ENCODE data around the gene KRTAP10-3.
A peak's percentile ranks its signal among the peaks of the same experiment; 100 is the strongest.

KRTAP10-3 gene

DNA sequence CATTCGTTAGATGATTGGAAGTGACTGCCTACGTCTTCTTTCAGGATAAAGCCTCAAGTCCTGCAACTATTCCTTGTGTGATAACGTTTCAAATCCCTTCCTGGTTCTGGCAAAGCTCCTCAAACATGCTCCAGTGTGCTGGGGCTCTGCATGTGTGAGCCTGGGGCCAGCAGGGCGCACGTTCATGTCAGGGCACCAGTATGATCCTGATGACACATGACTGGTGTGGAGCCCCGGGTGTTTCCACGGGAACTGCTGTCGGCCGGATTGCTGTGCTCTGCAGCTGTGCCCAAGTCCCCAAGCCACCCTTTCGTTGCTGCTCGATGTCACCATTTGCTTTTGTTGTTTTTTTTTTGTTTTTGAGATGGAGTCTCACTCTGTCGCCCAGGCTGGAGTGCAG, 39.9 kb downstream of the KRTAP10-3 start:
- DNase-seq (ENCODE audit: low read depth in 2 of 2): no peak

DNA sequence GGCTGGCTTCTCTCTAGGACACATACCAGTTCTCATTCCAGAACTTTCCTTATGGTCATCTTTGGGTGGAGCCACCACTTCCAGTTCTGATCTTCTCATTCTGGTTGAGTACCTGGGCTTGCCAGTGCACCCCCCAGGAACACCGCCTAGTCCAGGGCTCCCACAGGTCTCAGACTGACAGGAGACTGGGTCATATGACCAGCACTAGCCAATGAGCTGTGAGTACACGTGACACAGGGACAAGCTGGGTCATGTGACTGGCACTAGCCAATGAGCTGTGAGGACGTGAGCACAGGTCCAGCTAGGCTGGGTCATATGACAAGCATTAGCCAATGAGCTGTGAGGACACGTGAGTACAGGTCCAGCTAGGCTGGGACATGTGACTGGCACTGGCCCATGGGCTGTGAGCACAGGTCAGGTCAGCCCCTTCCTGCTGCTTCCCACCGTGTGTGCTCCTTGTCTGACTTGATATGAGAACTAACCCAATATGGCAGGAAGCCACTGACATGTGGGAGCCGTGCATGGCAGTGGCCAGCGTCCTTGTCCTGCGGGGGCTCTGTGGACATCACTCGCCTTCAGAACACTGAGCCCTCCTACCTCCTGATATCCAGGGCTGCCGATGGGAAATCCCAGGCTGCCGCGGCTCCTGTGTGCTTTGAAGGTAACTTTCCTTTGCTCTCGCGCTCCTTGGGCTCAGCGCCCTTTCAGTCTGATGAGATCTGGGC, 41.3 kb downstream of the KRTAP10-3 start:
- DNase-seq (ENCODE audit: low read depth in 2 of 2): no peak

DNA sequence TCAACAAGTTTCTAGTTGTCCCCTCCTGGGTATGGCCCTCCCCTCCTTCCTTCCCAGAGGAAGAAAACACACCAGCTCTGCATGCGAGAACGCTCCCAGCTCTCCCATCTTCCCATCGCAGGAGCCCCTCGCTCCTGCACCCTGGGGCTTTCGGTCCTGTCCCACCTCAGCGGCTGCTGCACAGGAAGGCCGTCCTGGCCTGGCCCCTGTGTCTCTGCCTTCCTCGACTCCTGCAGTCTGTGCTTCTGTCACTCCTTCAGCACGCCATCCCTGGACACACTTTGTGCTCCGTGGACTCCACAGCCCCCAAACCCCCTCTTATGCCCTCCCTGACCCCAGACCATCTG, 41.8 kb downstream of the KRTAP10-3 start:
- no peak for DNase-seq (ENCODE audit: low read depth in 2 of 2)

DNA sequence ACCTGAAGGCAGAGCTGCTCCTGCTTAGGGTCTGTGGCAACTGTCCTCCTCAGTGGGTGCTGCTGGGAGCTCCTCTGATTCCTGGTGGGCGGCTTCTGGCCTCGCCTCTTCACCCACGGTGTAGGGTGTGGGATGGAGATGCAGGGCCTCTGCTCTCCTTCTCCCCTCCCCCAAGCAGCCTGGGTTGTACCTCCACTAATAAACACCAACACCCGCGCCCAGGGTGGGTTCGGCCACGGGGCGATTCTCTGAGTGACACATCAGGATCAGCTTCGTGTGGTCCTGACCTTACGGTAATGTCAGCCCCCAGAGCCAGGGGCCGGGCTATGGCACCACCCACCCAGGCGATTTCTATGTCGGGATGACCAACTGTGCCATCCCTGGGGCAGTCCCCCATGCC, 42.3 kb downstream of the KRTAP10-3 start:
- no peak for DNase-seq (ENCODE audit: low read depth in 2 of 2)

DNA sequence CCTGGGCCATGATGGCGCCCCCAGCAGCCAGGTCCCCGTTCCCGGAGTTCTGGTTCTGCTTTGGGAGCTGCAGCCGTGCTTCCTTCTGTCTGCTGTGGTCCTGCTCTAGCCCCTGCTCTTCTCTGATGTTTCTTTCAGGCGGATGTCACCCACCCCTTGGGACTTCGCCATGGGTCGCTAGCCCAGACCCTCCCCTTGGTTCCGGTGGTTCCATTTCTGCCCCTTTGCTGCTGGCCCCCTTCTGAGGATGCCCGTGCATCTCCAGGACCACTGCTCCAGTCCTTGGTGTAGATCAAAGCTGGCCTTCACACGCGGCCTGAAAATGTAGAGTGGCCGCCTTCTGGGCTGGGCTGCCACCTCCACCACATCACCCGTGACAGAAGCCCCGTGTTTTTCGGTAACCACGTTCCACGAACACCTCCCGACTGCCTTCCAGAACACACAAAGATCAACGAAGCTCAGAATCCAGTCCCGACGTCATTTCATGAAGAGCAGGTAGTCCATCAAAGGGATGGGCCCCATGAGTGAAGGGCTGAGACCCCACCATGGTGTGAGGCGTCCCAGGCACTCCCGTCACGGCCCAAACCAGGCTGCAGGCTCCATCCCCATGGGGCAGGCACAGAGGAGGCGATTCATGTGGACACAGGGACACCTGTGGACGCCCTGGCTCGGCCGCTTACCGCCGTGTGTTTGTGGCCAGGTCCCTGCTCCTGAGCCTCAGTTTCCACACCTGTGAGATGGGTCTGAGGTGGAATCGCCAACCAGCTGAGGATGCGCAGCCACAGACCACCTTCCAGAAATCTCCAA, 43.0 kb downstream of the KRTAP10-3 start:
- no peak for DNase-seq (ENCODE audit: low read depth in 2 of 2)

DNA sequence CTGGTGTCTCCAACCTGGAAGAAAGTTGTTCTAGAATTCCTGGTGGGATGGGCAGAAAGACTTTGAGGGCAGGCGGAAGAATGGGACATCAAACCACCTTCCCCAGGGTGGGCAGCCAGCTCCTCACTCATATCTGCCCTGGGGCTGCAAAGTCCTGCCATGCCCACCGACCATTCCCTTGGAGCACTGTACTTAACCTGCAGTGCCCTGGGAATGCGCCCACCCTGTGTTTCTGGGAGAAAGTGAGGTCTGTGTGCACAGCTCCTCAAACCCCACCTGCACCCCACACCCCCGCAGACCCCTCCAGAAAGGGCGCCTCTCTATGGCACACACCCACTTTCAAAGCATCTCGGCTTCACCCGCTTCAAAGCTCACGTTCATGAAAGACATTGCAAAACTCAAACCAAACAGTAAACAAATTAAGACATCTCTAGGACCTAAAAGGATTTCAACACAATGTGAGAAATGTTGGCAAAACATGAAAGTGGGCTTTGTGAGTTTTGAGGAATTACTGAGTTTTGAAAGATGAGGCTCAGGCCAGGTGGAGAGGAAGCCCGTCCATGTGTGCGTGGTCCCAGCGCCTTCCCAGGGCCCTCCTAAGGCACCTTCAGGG, 43.7 kb downstream of the KRTAP10-3 start:
- no peak for DNase-seq (ENCODE audit: low read depth in 2 of 2)

DNA sequence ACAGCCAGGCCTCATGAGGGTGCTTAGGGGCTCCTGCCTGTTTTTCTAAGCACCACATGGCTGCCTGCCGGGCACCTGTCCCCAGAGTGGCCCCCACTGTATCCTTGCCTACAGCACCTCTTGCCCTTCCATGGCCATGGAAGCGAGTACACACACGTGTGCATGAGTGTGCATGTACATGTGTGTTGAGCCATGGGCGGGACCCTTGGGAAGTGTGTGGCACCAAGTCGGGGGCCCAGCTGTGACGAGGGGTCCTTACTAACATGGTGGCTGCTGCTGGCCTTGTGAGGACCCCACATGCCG, 44.4 kb downstream of the KRTAP10-3 start:
- DNase-seq (ENCODE audit: low read depth in 2 of 2): no peak

DNA sequence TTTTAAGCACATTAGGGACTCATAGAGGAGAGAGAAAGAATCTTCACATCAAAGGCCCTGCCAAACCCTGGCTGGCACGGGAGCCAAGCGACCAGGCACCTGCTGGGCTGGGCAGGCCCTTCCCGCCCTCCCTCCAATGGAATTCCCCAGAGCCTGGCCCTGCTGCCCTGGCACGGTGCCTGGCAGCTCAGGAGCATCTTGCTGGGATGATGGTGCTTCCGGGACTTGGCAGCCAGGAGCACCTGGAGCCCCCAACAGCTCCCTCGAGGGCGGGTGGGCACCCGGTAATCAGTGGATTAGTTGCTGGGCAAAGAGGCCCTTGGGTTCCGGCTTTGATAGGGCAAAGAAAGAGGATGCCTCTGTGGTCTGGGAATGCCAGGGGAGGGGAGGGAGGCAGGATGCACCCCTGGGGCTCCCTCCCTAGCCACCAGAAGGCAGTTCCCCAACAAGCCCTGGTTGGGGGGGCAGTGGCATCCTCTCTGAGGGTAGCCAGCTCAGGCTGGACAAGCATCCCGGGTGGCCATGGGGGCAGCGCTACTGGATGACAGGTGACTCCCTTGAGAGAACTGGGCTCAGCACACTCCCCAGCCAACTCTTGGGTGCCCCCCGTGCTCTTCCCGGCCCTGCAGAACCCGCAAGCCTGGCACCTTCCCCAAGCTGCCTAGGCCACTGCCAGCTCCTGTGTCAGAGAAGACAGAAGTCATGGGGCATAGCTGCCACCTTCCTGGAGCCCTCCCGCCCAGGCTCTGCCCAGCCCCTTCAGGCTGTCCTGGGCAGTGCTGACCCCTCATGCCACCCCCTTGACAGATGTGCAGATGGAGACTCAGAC, 45.0 kb downstream of the KRTAP10-3 start:
- DNase-seq (ENCODE audit: low read depth in 2 of 2): no peak

DNA sequence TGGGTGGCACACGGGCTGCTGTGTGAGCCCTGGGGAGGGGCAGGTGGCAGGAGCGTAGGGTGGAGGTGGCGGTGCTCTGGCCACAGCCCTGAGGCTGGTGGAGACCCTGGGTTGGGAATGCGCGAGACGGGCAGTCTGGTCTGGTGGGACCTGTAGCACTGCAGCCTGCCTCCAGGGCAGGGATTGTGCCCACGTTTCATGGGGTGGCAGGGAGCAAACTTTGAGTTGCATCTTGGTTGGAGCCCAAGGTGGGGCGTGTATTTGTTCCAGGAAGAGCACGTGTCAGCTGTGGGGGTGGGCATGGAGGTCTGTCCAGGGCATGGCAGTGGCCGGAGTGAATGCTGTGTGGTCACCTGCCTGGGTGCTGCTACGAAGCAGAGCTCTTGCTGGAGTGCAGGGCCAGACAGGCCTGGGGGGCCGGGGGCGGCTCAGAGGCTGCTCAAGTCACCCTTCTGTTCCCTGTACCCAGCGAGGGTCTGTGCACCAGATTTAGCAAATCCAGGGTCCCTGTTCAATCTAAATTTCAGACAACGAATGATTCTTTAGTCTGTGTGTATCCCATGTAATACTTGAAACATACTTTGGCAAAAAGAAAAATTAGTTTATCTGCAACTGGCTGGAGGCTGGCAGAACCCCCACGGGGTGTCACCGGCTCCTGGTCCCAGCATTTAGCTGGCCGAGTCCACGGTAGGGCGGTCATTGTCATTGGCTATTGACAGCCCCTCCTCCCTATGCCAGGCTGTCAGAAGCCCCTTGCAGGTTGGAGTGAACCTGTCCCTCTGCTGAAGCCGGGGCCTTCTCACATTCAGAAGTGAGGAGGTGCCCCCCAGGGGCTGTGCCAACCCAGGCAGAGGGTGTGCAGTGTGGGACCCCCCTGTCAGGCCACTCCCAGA, 45.9 kb downstream of the KRTAP10-3 start:
- no peak for DNase-seq (ENCODE audit: low read depth in 2 of 2)

DNA sequence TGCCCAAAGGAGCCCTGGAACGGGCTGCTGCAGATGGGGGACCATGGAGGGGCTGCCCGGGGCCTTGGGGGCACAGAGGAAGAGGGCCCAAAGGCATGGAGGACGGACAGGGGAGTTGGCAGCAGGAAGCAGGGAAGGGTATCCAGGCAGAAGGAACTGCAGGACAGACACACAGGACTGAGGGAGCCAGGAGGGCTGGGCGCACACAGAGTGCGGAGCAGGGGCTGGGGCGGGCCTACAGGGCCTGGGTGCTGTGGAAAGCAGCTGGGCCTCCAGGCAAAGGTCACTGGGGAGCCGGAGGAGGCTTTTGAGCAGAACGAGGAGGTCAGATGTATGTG, 46.7 kb downstream of the KRTAP10-3 start:
- DNase-seq (ENCODE audit: low read depth in 2 of 2): no peak

DNA sequence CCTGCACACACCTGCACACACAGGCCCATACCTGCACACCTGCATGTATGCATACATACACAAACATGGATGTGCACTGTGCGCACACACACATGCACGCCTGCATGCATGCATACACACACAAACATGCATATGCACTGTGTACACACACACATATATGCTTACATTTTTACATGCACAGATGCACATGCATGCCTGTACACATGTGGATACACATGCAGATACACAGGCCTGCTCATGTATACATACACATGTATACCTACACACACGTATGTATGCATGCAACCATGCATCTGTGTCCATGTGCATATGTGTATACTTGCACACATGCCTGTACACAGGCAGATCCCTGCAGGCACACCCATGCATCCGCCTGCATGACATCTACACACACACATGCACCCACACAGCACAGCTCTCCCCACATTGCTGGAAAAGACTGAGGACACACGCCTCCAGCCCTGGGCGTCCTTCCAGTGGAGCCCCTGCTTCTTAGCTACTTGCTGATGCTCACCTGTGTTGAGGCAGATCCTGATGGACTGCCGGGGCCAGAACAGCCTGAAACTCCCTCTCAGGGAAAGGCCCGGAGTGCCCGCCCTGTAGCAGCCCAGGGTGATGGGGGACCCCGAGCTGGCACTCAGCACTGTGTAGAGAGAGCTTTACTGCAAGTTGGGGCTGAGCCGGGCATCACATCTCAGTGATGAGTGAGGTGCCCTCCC, 47.2 kb downstream of the KRTAP10-3 start:
- no peak for DNase-seq (ENCODE audit: low read depth in 2 of 2)

DNA sequence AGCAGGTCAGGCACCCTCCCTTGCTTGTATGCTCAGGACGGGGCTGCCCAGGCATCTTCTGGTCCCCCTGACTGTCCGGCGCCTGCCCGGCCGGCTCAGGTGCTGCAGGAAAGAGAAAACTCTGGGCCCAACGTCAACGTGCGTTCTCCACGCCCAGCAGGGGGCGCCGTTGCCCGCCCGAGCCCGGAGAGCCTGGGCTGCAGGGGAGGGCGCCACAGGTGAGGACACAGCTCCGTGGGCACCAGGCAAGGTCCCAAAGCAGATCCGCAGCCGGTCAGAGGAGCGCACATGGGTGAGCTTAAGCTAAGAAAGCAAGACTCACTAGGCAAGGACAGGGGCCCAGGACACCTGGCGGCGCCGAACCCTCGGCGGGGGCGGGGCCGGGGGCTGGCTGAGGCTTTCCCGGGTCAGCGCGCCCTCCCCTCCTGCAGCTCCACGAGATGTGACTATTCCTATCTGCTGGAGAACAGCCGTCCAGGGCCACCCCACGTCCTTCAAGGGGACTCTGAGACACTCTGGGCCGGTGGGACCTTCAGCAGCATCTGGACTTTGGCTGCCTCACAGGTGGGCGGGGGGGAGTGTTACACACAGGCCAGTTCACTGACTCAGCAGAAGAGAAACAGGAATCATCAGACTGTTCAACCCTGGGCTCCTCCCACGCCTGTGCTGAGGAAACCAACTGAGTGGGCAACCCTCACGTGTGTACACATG, 47.9 kb downstream of the KRTAP10-3 start:
- peak; percentile 54 to 69 for DNase-seq (ENCODE audit: low read depth in 2 of 2)

DNA sequence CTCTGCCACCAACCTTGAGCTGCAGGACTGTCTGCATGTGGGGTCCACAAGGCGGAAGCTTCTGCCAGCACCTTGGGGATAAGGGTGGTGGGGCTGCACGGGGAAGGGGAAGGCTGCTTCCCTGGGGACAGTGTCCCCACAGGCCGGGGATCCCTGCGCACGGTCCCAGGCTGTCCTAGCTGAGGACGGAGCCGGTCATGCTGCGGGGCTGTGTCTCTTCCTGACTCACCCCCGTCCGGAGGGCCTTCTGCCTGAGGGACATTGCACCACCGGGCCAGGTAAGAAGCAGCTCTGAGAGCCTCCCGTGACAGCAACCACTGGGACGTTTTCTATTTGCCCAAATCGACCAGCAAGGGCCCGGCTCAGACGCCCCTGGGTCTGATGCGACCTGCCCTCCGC, 48.5 kb downstream of the KRTAP10-3 start:
- DNase-seq (ENCODE audit: low read depth in 2 of 2): no peak

DNA sequence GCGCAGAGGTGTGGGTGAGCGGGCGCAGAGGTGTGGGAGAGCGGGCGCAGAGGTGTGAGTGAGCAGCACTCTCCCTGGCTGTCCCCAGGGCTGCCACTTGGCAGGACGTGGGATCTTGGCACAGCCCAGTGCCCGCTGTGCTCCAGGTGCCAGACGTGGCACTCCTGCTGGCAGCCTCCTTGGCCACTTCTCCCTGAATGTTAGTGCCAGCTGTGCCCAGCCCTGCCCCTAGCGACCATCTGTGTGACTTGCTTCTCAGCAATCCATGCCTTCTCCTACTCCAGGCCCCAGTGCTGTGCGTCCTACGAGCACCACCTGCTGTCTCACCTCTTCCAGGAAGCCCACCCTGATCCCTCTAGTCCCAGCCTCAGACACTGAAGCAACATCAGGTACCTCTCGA, 49.1 kb downstream of the KRTAP10-3 start:
- no peak for DNase-seq (ENCODE audit: low read depth in 2 of 2)

DNA sequence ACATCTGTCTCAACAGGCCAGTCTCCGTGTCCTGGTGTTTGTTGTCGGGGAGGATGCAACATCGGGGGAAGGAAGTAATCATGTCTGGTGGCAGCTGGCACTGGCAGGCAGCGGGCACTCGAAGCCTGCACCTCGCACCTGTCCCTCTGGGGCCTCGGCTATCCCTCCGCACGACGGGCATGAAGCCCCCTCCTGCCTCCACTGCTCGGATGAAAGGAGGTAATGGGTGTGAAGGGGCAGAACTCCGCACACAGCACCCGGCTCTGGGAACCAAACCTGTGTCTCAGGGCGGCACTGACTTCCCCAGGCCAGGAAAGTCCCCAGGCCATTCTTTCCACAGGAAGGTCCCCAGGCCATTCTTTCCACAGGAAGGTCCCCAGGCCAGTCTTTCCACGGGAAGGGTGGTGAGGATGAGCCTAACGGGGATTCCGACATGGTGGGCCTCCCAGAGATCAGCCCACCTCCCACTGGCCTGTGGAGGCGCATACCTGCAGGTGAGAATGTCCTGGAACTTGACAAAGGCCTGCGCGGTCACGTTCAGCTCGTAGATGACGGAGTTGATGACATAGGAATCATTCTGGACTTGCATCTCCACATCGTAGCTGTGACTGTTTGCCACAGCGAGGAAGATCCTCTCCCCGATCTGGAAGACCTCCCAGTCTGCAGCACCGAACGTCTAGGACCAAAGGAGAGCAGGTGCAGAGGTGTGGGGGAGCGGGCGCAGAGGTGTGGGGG, 49.7 kb downstream of the KRTAP10-3 start:
- no peak for DNase-seq (ENCODE audit: low read depth in 2 of 2)

DNA sequence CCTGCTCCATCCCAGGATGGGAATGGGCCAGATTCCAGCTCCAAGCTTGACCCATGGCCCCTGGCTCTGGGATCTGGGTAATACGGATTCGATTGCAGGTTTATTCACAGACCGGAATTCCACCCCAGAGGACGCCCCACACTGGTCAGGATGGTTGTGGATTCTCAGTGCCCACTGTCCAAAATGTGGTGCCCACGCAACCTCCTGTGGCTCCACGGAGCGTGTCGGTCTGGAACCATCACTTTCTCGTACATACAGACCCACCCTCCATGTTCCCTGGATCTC, 50.2 kb downstream of the KRTAP10-3 start:
- DNase-seq (ENCODE audit: low read depth in 2 of 2): no peak
